WTC11 (cell line): ENCODE data around the gene GSC2. TPM values are rescaled to one million over a fixed set of nuclear protein-coding genes. Genes with fewer than 3 reads are reported as not detected.
A peak's percentile ranks its signal among the peaks of the same experiment; 100 is the strongest.

Source experiments
- ATAC-seq: fragments of 200-7000 bp; cut with Tn5 transposase; 2 replicates; pipeline ENCODE4 v1.10.0; 2021; ENCODE audit warnings: mild to moderate bottlenecking, moderate library complexity
- CTCF ChIA-PET: fragments of 300-600 bp; sonication (Branson Sonifier 250); formaldehyde crosslinking; loops from one replicate; lab custom pipeline; 2021; ENCODE audit warnings: antibody characterized with exemption; lab: Charles Lee
- POLR2A ChIA-PET: fragments of 350-600 bp; sonication (Branson Sonifier 250); formaldehyde crosslinking; loops from one replicate; lab custom pipeline; 2021; ENCODE audit warnings: antibody characterized with exemption; lab: Charles Lee
- DNase-seq: peaks from one replicate; pipeline ENCODE4 v3.0.0; 2021; ENCODE audit warnings: low spot score
- H3K27ac Mint-ChIP-seq: 2 replicates; pipeline ENCODE4 v1.8.0; 2021; ENCODE audit warnings: mixed read lengths
- H3K27me3 Mint-ChIP-seq: 2 replicates; pipeline ENCODE4 v1.8.0; 2021; ENCODE audit warnings: low read depth, mild to moderate bottlenecking, moderate library complexity, mixed read lengths
- H3K36me3 Mint-ChIP-seq: 2 replicates; pipeline ENCODE4 v1.8.0; 2021; ENCODE audit warnings: mixed read lengths
- H3K4me1 Mint-ChIP-seq: 2 replicates; pipeline ENCODE4 v1.8.0; 2022; ENCODE audit warnings: mixed read lengths
- H3K4me3 Mint-ChIP-seq: 2 replicates; pipeline ENCODE4 v1.8.0; 2021; ENCODE audit warnings: mild to moderate bottlenecking, moderate library complexity, mixed read lengths
- H3K9me3 Mint-ChIP-seq: 2 replicates; pipeline ENCODE4 v1.8.0; 2021; ENCODE audit warnings: mixed read lengths
- ATF1 ChIP-seq: sonication (generic); formaldehyde crosslinking; IDR thresholded peaks from 2 replicates; pipeline ENCODE4 v1.8.1; 2023; ENCODE audit warnings: mild to moderate bottlenecking, moderate library complexity, missing genetic modification reagents
- ATF3 ChIP-seq: sonication (generic); formaldehyde crosslinking; conservative IDR thresholded peaks from 2 replicates; pipeline ENCODE4 v1.8.1; 2022; ENCODE audit warnings: mild to moderate bottlenecking, missing genetic modification reagents
- ATF6 ChIP-seq: sonication (generic); formaldehyde crosslinking; IDR thresholded peaks from 2 replicates; pipeline ENCODE4 v1.8.1; 2023; ENCODE audit warnings: mild to moderate bottlenecking, missing genetic modification reagents
- CDX4 ChIP-seq: fragments of 250-450 bp; sonication (Bioruptor Pico); IDR thresholded peaks from 2 replicates; pipeline ENCODE4 v1.9.0; 2021; ENCODE audit warnings: moderate library complexity, mild to moderate bottlenecking, inconsistent platforms, borderline replicate concordance
- CREB1 ChIP-seq: sonication (generic); formaldehyde crosslinking; IDR thresholded peaks from 2 replicates; pipeline ENCODE4 v1.8.0; 2023; ENCODE audit warnings: mild to moderate bottlenecking, missing genetic modification reagents
- CTCF ChIP-seq: fragments of 200-600 bp; IDR thresholded peaks from 2 replicates; pipeline ENCODE4 v1.8.0; 2022; ENCODE audit warnings: antibody characterized with exemption
- ELF4 ChIP-seq: sonication (generic); formaldehyde crosslinking; IDR thresholded peaks from 2 replicates; pipeline ENCODE4 v1.8.1; 2022; ENCODE audit warnings: low read depth, mild to moderate bottlenecking, moderate library complexity, missing genetic modification reagents
- ESRRA ChIP-seq: sonication (generic); formaldehyde crosslinking; IDR thresholded peaks from 2 replicates; pipeline ENCODE4 v1.8.1; 2022; ENCODE audit warnings: mild to moderate bottlenecking, missing genetic modification reagents, borderline replicate concordance
- GABPB1 ChIP-seq: sonication (generic); formaldehyde crosslinking; IDR thresholded peaks from 2 replicates; pipeline ENCODE4 v1.8.1; 2023; ENCODE audit warnings: mild to moderate bottlenecking, missing genetic modification reagents
- GTF2I ChIP-seq: fragments of 250-450 bp; sonication (Bioruptor Pico); conservative IDR thresholded peaks from 2 replicates; pipeline ENCODE4 v1.4.0; 2021; ENCODE audit warnings: mild to moderate bottlenecking
- HMGXB4 ChIP-seq: sonication (generic); formaldehyde crosslinking; IDR thresholded peaks from 2 replicates; pipeline ENCODE4 v1.8.1; 2023; ENCODE audit warnings: mild to moderate bottlenecking, moderate library complexity, missing genetic modification reagents
- MXD4 ChIP-seq: fragments of 250-450 bp; sonication (Bioruptor Pico); IDR thresholded peaks from 2 replicates; pipeline ENCODE4 v1.8.0; 2021; ENCODE audit warnings: mild to moderate bottlenecking, moderate library complexity, borderline replicate concordance
- NFYB ChIP-seq: sonication (generic); formaldehyde crosslinking; conservative IDR thresholded peaks from 2 replicates; pipeline ENCODE4 v1.8.0; 2022; ENCODE audit warnings: low read depth, missing genetic modification reagents
- SMAD3 ChIP-seq: sonication (generic); formaldehyde crosslinking; IDR thresholded peaks from 2 replicates; pipeline ENCODE4 v1.8.0; 2022; ENCODE audit warnings: missing genetic modification reagents, mild to moderate bottlenecking, borderline replicate concordance
- ZBTB21 ChIP-seq: sonication (generic); formaldehyde crosslinking; IDR thresholded peaks from 2 replicates; pipeline ENCODE4 v1.8.1; 2023; ENCODE audit warnings: mild to moderate bottlenecking, missing genetic modification reagents, borderline replicate concordance
- ZNF138 ChIP-seq: sonication (generic); formaldehyde crosslinking; conservative IDR thresholded peaks from 2 replicates; pipeline ENCODE4 v1.8.1; 2022; ENCODE audit warnings: mild to moderate bottlenecking, moderate library complexity, missing genetic modification reagents
- ZNF232 ChIP-seq: sonication (generic); formaldehyde crosslinking; IDR thresholded peaks from 2 replicates; pipeline ENCODE4 v1.8.0; 2022; ENCODE audit warnings: mild to moderate bottlenecking, missing genetic modification reagents
- ZNF396 ChIP-seq: fragments of 250-450 bp; sonication (Bioruptor Pico); IDR thresholded peaks from 2 replicates; pipeline ENCODE4 v1.8.0; 2021; ENCODE audit warnings: mild to moderate bottlenecking, moderate library complexity, borderline replicate concordance
- ZNF416 ChIP-seq: fragments of 250-450 bp; sonication (Bioruptor Pico); IDR thresholded peaks from 2 replicates; pipeline ENCODE4 v1.9.0; 2021; ENCODE audit warnings: mild to moderate bottlenecking, inconsistent platforms
- total RNA-seq: library from RNA; stranded (reverse); gene quantifications from 3 replicates; pipeline ENCODE4 v1.2.3, GENCODE V29; 2021

Gene GSC2
- total RNA-seq, 1 experiment from 2014 or later: 0.68 TPM

- H3K36me3 Mint-ChIP-seq: peaks cover 3% of the 10 kb centered on the region; the same call in 1 of the 2 replicates
- no peaks in the 10 kb centered on the region for H3K27me3 Mint-ChIP-seq
- POLR2A ChIA-PET: no interaction called here
- no peak overlapping the region for H3K4me3 Mint-ChIP-seq
- no peak for ATAC-seq
- H3K4me1 Mint-ChIP-seq: peaks cover 23% of the 10 kb centered on the region
- peak overlapping the region; percentile 24; the same call in 1 of the 2 replicates for H3K27ac Mint-ChIP-seq
- no peaks in the 10 kb centered on the region for H3K9me3 Mint-ChIP-seq
- no peak for DNase-seq
- CTCF ChIA-PET: interaction anchor here (1.5 kb wide), 1 partner anchor 43 kb away, joined by 4 read pairs; no protein-coding TSS in a partner anchor
- TF ChIP-seq ZBTB21 (CRISPR knock-in tag): no peak
- no peak for TF ChIP-seq ZNF138 (CRISPR knock-in tag)
Measured at GRCh38 chr22:19117111-19117512, 33.0 kb downstream of the GSC2 start.

GRCh38 chr22:19115628-19116027, 34.5 kb downstream of the GSC2 start:
- Mint-ChIP-seq H3K4me3 (no peak overlapping the region), H3K4me1 (peaks cover 24% of the 10 kb centered on the region), H3K27me3 (no peaks in the 10 kb centered on the region), H3K9me3 (no peaks in the 10 kb centered on the region), H3K36me3 (peaks cover 3% of the 10 kb centered on the region; the same call in 1 of the 2 replicates), H3K27ac (peak overlapping the region; percentile 13)
- DNase-seq: no peak
- POLR2A ChIA-PET: no interaction called here
- TF ChIP-seq ZNF416 (CRISPR knock-in tag) (no peak), ELF4 (CRISPR knock-in tag) (no peak), ZNF232 (CRISPR knock-in tag) (no peak), MXD4 (no peak), CTCF (no peak)
- TF ChIP-seq, all 79 proteins: peak for 0
- CTCF ChIA-PET: interaction anchor here (0.8 to 2.1 kb wide), 4 partner anchors 29 to 514 kb away, joined by 3 to 6 read pairs (median 4); partner anchors contain the start of genes ESS2 and SLC25A1
- ATAC-seq: peak; percentile 43; the same call in 1 of the 2 replicates

- Mint-ChIP-seq H3K4me1 (peaks cover 22% of the 10 kb centered on the region), H3K27me3 (no peaks in the 10 kb centered on the region), H3K36me3 (peaks cover 3% of the 10 kb centered on the region; the same call in 1 of the 2 replicates), H3K9me3 (no peaks in the 10 kb centered on the region), H3K27ac (peak overlapping the region; percentile 29), H3K4me3 (no peak overlapping the region)
- POLR2A ChIA-PET: interaction anchor here (0.6 kb wide), 2 partner anchors 11 to 29 kb away, joined by 3 read pairs; partner anchors contain the start of gene ESS2
- DNase-seq (no peak), ATAC-seq (no peak)
- CTCF ChIA-PET: interaction anchor here (0.8 to 2.1 kb wide), 4 partner anchors 30 to 515 kb away, joined by 3 to 6 read pairs (median 4); partner anchors contain the start of genes ESS2 and SLC25A1
- no peak for TF ChIP-seq ATF1 (CRISPR knock-in tag)
- TF ChIP-seq CDX4: no peak
- no peak for TF ChIP-seq CREB1 (CRISPR knock-in tag)
- no peak for TF ChIP-seq GTF2I (CRISPR knock-in tag)
- no peak for TF ChIP-seq ZNF396
- no peak for TF ChIP-seq NFYB (CRISPR knock-in tag)
- TF ChIP-seq ATF6 (CRISPR knock-in tag): no peak
- TF ChIP-seq ESRRA: no peak
Measured at GRCh38 chr22:19114984-19115552, 35.0 kb downstream of the GSC2 start.

- H3K27me3 Mint-ChIP-seq: no peaks in the 10 kb centered on the region
- H3K27ac Mint-ChIP-seq: no peak overlapping the region
- peaks cover 28% of the 10 kb centered on the region for H3K4me1 Mint-ChIP-seq
- no peak overlapping the region for H3K4me3 Mint-ChIP-seq
- peaks cover 3% of the 10 kb centered on the region; the same call in 1 of the 2 replicates for H3K36me3 Mint-ChIP-seq
- TF ChIP-seq HMGXB4 (CRISPR knock-in tag): no peak
- TF ChIP-seq GABPB1 (CRISPR knock-in tag): no peak
- TF ChIP-seq SMAD3: no peak
- no peak for TF ChIP-seq ATF3 (CRISPR knock-in tag)
- TF ChIP-seq NFYB (CRISPR knock-in tag): no peak
- no peak for DNase-seq
- POLR2A ChIA-PET: no interaction called here
- ATAC-seq: no peak
- CTCF ChIA-PET: interaction anchor here (0.7 kb wide), 1 partner anchor 51 kb away, joined by 5 read pairs; no protein-coding TSS in a partner anchor
- H3K9me3 Mint-ChIP-seq: no peaks in the 10 kb centered on the region
Measured at GRCh38 chr22:19113429-19113828, 36.7 kb downstream of the GSC2 start.
